Activated T-cell treated with anti-CD3 and anti-CD28 coated beads, Interleukin-2, amount 50 U/mL, for 72 hours (primary cell): ENCODE results near the gene UBE2E3. TPM values are rescaled to one million over a fixed set of nuclear protein-coding genes. Genes with fewer than 3 reads are reported as not detected.

Source experiments
- ATAC-seq, 2 donors: fragments of 150-1000 bp; cut with Tn5 transposase; replicated peaks in 1 of 2; 2 replicates each; pipeline ENCODE4 v1.10.0; 2021; ENCODE audit warnings: moderate library complexity in 2 of 2, mild to moderate bottlenecking in 1 of 2
- DNase-seq, 2 donors: peaks; one replicate each; pipeline ENCODE4 v3.0.0; 2021 to 2022; ENCODE audit warnings: mixed read lengths in 1 of 2
- H3K27ac Mint-ChIP-seq: one replicate; pipeline ENCODE4 v1.8.0; 2022; ENCODE audit warnings: mild to moderate bottlenecking, moderate library complexity, mixed read lengths
- H3K27me3 Mint-ChIP-seq: one replicate; pipeline ENCODE4 v1.8.0; 2022; ENCODE audit warnings: low read depth, mixed read lengths
- H3K36me3 Mint-ChIP-seq, 2 donors: one replicate each; pipeline ENCODE4 v1.8.0; 2022; ENCODE audit warnings: mixed read lengths in 2 of 2, mild to moderate bottlenecking in 1 of 2; ENCODE audit not compliant: insufficient read depth in 2 of 2
- H3K4me1 Mint-ChIP-seq: one replicate; pipeline ENCODE4 v1.8.0; 2022; ENCODE audit warnings: low read depth, mixed read lengths
- H3K4me3 Mint-ChIP-seq, 2 donors: one replicate each; pipeline ENCODE4 v1.8.0; 2022; ENCODE audit warnings: mild to moderate bottlenecking in 2 of 2, mixed read lengths in 2 of 2, moderate library complexity in 2 of 2
- H3K9me3 Mint-ChIP-seq, 2 donors: one replicate each; pipeline ENCODE4 v1.8.0; 2022; ENCODE audit warnings: mixed read lengths in 2 of 2
- total RNA-seq, 2 donors: library from RNA; stranded (reverse); gene quantifications; one replicate each; pipeline ENCODE4 v1.2.3, GENCODE V29; 2022

Gene UBE2E3
- total RNA-seq, 2 donors from 2014 or later, result 37.8 to 41.4 TPM

- no peak for ATAC-seq
- Mint-ChIP-seq H3K27me3 (no peaks in the 10 kb centered on the region), H3K9me3 (peaks cover 5 to 6% of the 10 kb centered on the region in 2 donors), H3K36me3 (peaks cover 2 to 6% of the 10 kb centered on the region in 2 donors), H3K4me3 (no peak overlapping the region), H3K27ac (no peak overlapping the region), H3K4me1 (peaks cover 39% of the 10 kb centered on the region)
- DNase-seq, result no peak
These were observed 130.7 kb downstream of the UBE2E3 start for GRCh38 chr2:181111059-181111458.

GRCh38 chr2:181112916-181113315 lies 132.5 kb downstream of the UBE2E3 start:
- Mint-ChIP-seq H3K27me3 (no peaks in the 10 kb centered on the region), H3K36me3 (peaks cover 2 to 6% of the 10 kb centered on the region in 2 donors), H3K4me1 (peaks cover 21% of the 10 kb centered on the region), H3K4me3 (no peak overlapping the region), H3K27ac (no peak overlapping the region), H3K9me3 (peaks cover 5 to 6% of the 10 kb centered on the region in 2 donors)
- no peak for ATAC-seq
- no peak for DNase-seq
